ENCODE measurements around the gene PCDH9.

GRCh38 chr13:66655847-66656454, 574.2 kb downstream of the PCDH9 start:
- TF ChIP-seq CTCF (IDR thresholded peaks at IDR 0.05) = no peak
- TF ChIP-seq POLR2A (IDR thresholded peaks at IDR 0.05) = no peak

Measured in thyroid gland (tissue), 4 donors.